GM19395 (cell line): ENCODE data around the gene PRM2.

Source experiments
- ATAC-seq: cut with Tn5 transposase; IDR thresholded peaks from one replicate; pipeline ENCODE4 v1.9.1; 2021; ENCODE audit warnings: mild to moderate bottlenecking, moderate library complexity; ENCODE audit not compliant: unreplicated experiment

Gene PRM2

GRCh38 chr16:11232852-11233726, 43.2 kb downstream of the PRM2 start:
- ATAC-seq: peak; percentile 76

- ATAC-seq: peak; percentile 10
Measured at GRCh38 chr16:11232302-11232851, 43.9 kb downstream of the PRM2 start.

- ATAC-seq: no peak
Measured at GRCh38 chr16:11231367-11231970, 44.8 kb downstream of the PRM2 start.

GRCh38 chr16:11229906-11230305, 46.4 kb downstream of the PRM2 start:
- ATAC-seq: no peak

GRCh38 chr16:11229432-11229831, 46.8 kb downstream of the PRM2 start:
- no peak for ATAC-seq

GRCh38 chr16:11225677-11226549, 50.4 kb downstream of the PRM2 start:
- no peak for ATAC-seq
